HEK293 (cell line): ENCODE measurements around the gene NCK2.

Experiments
- CTCF ChIA-PET: fragments of 350-600 bp; formaldehyde crosslinking; extraction: SDS; loops from one replicate; lab custom pipeline; 2021; ENCODE audit warnings: antibody characterized with exemption; lab: Yijun Ruan, JAX
- POLR2A ChIA-PET: fragments of 300-600 bp; formaldehyde crosslinking; extraction: SDS; loops from one replicate; lab custom pipeline; 2020; ENCODE audit warnings: antibody characterized with exemption, inconsistent platforms; lab: Yijun Ruan, JAX
- H3K27ac ChIP-seq: fragments of 200-500 bp; sonication (Bioruptor generic); 2 replicates; pipeline ENCODE4 v1.5.1; 2014; ENCODE audit warnings: low read depth, low read length, control low read depth, inconsistent platforms; ENCODE audit errors: extremely low read depth
- H3K36me3 ChIP-seq, 2 experiments: fragments of 200-500 bp in 1 of 2; sonication (Bioruptor generic) in 1 of 2; 1 replicate in 1 of 2; 2 replicates in 1 of 2; pipeline ENCODE4 v1.5.1; 2014 to 2017; ENCODE audit warnings: inconsistent platforms in 2 of 2, low read length in 2 of 2; ENCODE audit not compliant: control insufficient read depth in 2 of 2, insufficient read depth in 1 of 2
- H3K4me1 ChIP-seq: fragments of 200-500 bp; sonication (Bioruptor generic); 2 replicates; pipeline ENCODE4 v1.5.1; 2014; ENCODE audit warnings: mild to moderate bottlenecking, low read length, inconsistent platforms; ENCODE audit not compliant: control insufficient read depth, insufficient read depth
- H3K4me3 ChIP-seq: 2 replicates; pipeline ENCODE4 v1.5.1; 2011; ENCODE audit warnings: low read depth, mild to moderate bottlenecking, control low read depth, low read length, moderate library complexity
- H3K9me3 ChIP-seq: fragments of 200-500 bp; sonication (Bioruptor generic); 2 replicates; pipeline ENCODE4 v1.5.1; 2014; ENCODE audit warnings: low read depth, low read length, inconsistent platforms; ENCODE audit not compliant: control insufficient read depth, insufficient read depth
- GFI1B ChIP-seq: fragments of 450-650 bp; formaldehyde crosslinking; IDR thresholded peaks from 2 replicates; pipeline ENCODE4 v1.5.1; 2016; ENCODE audit warnings: missing biosample characterization, missing genetic modification characterization
- GLI2 ChIP-seq: fragments of 450-650 bp; formaldehyde crosslinking; IDR thresholded peaks from 2 replicates; pipeline ENCODE4; 2017; ENCODE audit warnings: missing biosample characterization, missing genetic modification characterization, low read depth, borderline replicate concordance
- HOXC10 ChIP-seq: sonication (generic); formaldehyde crosslinking; IDR thresholded peaks from 2 replicates; pipeline ENCODE4 v1.8.1; 2023; ENCODE audit warnings: mild to moderate bottlenecking, missing genetic modification reagents
- RBAK ChIP-seq: fragments of 450-650 bp; formaldehyde crosslinking; IDR thresholded peaks from 2 replicates; pipeline ENCODE4 v1.5.1; 2016; ENCODE audit warnings: missing biosample characterization, missing genetic modification characterization
- SCRT2 ChIP-seq: fragments of 450-650 bp; formaldehyde crosslinking; IDR thresholded peaks from 2 replicates; pipeline ENCODE4 v1.5.1; 2016; ENCODE audit warnings: missing biosample characterization, missing genetic modification characterization
- SP2 ChIP-seq: fragments of 450-650 bp; formaldehyde crosslinking; IDR thresholded peaks from 2 replicates; pipeline ENCODE4 v1.5.1; 2016; ENCODE audit warnings: missing biosample characterization, missing genetic modification characterization
- ZNF10 ChIP-seq: fragments of 450-650 bp; formaldehyde crosslinking; IDR thresholded peaks from 2 replicates; pipeline ENCODE4 v1.5.1; 2017; ENCODE audit warnings: missing biosample characterization, missing genetic modification characterization
- ZNF157 ChIP-seq: fragments of 450-650 bp; formaldehyde crosslinking; IDR thresholded peaks from 2 replicates; pipeline ENCODE4 v1.5.1; 2016; ENCODE audit warnings: missing biosample characterization, missing genetic modification characterization
- ZNF16 ChIP-seq: fragments of 450-650 bp; formaldehyde crosslinking; IDR thresholded peaks from 2 replicates; pipeline ENCODE4 v1.5.1; 2016; ENCODE audit warnings: low read depth, missing biosample characterization, missing genetic modification characterization
- ZNF184 ChIP-seq: fragments of 450-650 bp; IDR thresholded peaks from 2 replicates; pipeline ENCODE4 v1.5.1; 2018; ENCODE audit warnings: missing biosample characterization, mild to moderate bottlenecking, missing genetic modification characterization
- ZNF19 ChIP-seq: fragments of 450-650 bp; formaldehyde crosslinking; IDR thresholded peaks from 2 replicates; pipeline ENCODE4; 2016; ENCODE audit warnings: missing biosample characterization, missing genetic modification characterization, low read depth
- ZNF2 ChIP-seq: fragments of 450-650 bp; formaldehyde crosslinking; IDR thresholded peaks from 2 replicates; pipeline ENCODE4 v1.5.1; 2016; ENCODE audit warnings: missing biosample characterization, missing genetic modification characterization
- ZNF202 ChIP-seq: fragments of 450-650 bp; formaldehyde crosslinking; IDR thresholded peaks from 2 replicates; pipeline ENCODE4 v1.5.1; 2016; ENCODE audit warnings: missing biosample characterization, missing genetic modification characterization, borderline replicate concordance
- ZNF211 ChIP-seq: fragments of 450-650 bp; formaldehyde crosslinking; IDR thresholded peaks from 2 replicates; pipeline ENCODE4 v1.5.1; 2016; ENCODE audit warnings: low read depth, missing biosample characterization, missing genetic modification characterization
- ZNF324 ChIP-seq: fragments of 450-650 bp; formaldehyde crosslinking; IDR thresholded peaks from 2 replicates; pipeline ENCODE4 v1.5.1; 2016; ENCODE audit warnings: missing biosample characterization, missing genetic modification characterization
- ZNF341 ChIP-seq: fragments of 450-650 bp; formaldehyde crosslinking; IDR thresholded peaks from 2 replicates; pipeline ENCODE4; 2016; ENCODE audit warnings: low read depth, missing biosample characterization, missing genetic modification characterization
- ZNF548 ChIP-seq: fragments of 450-650 bp; formaldehyde crosslinking; IDR thresholded peaks from 2 replicates; pipeline ENCODE4 v1.5.1; 2016; ENCODE audit warnings: missing biosample characterization, missing genetic modification characterization
- ZNF561 ChIP-seq: fragments of 450-650 bp; IDR thresholded peaks from 2 replicates; pipeline ENCODE4 v1.5.1; 2018; ENCODE audit warnings: missing biosample characterization, missing genetic modification characterization, borderline replicate concordance
- ZNF623 ChIP-seq: fragments of 450-650 bp; formaldehyde crosslinking; IDR thresholded peaks from 2 replicates; pipeline ENCODE4 v1.5.1; 2016; ENCODE audit warnings: missing biosample characterization, missing genetic modification characterization
- ZNF624 ChIP-seq: fragments of 450-650 bp; formaldehyde crosslinking; IDR thresholded peaks from 2 replicates; pipeline ENCODE4 v1.5.1; 2017; ENCODE audit warnings: missing biosample characterization, missing genetic modification characterization
- ZNF654 ChIP-seq: fragments of 450-650 bp; formaldehyde crosslinking; IDR thresholded peaks from 2 replicates; pipeline ENCODE4 v1.5.1; 2016; ENCODE audit warnings: low read depth, missing biosample characterization, missing genetic modification characterization
- ZNF670 ChIP-seq: fragments of 450-650 bp; formaldehyde crosslinking; IDR thresholded peaks from 2 replicates; pipeline ENCODE4 v1.5.1; 2016; ENCODE audit warnings: missing biosample characterization, missing genetic modification characterization, low read depth
- ZNF707 ChIP-seq: fragments of 450-650 bp; formaldehyde crosslinking; IDR thresholded peaks from 2 replicates; pipeline ENCODE4 v1.5.1; 2016; ENCODE audit warnings: missing biosample characterization, missing genetic modification characterization
- TF ChIP-seq, protein P1 (sequence below): fragments of 450-650 bp; formaldehyde crosslinking; IDR thresholded peaks from 2 replicates; pipeline ENCODE4 v1.5.1; 2016; ENCODE audit warnings: missing biosample characterization, missing genetic modification characterization
- TF ChIP-seq, protein P2 (sequence below): fragments of 450-650 bp; formaldehyde crosslinking; IDR thresholded peaks from 2 replicates; pipeline ENCODE4 v1.5.1; 2016; ENCODE audit warnings: missing biosample characterization, missing genetic modification characterization
- TF ChIP-seq, protein P3 (sequence below): fragments of 450-650 bp; formaldehyde crosslinking; IDR thresholded peaks from 2 replicates; pipeline ENCODE4 v1.5.0; 2017; ENCODE audit warnings: missing biosample characterization, missing genetic modification characterization, borderline replicate concordance
- TF ChIP-seq, protein P4 (sequence below): fragments of 450-650 bp; formaldehyde crosslinking; IDR thresholded peaks from 2 replicates; pipeline ENCODE4 v1.5.1; 2016; ENCODE audit warnings: missing biosample characterization, missing genetic modification characterization

The NCK2 gene

DNA sequence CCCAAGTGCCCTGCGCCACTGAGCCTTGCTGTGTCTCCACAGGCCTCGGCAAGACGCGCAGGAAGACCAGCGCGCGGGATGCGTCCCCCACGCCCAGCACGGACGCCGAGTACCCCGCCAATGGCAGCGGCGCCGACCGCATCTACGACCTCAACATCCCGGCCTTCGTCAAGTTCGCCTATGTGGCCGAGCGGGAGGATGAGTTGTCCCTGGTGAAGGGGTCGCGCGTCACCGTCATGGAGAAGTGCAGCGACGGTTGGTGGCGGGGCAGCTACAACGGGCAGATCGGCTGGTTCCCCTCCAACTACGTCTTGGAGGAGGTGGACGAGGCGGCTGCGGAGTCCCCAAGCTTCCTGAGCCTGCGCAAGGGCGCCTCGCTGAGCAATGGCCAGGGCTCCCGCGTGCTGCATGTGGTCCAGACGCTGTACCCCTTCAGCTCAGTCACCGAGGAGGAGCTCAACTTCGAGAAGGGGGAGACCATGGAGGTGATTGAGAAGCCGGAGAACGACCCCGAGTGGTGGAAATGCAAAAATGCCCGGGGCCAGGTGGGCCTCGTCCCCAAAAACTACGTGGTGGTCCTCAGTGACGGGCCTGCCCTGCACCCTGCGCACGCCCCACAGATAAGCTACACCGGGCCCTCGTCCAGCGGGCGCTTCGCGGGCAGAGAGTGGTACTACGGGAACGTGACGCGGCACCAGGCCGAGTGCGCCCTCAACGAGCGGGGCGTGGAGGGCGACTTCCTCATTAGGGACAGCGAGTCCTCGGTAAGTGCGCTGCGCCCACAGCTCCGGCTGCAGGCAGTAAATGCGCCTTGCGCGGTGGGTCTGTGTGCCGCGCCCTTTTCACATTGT lies 136.8 kb downstream of the NCK2 start:
- Histone ChIP-seq H3K9me3 (no peaks in the 10 kb centered on the region), H3K27ac (no peak overlapping the region), H3K4me1 (no peaks in the 10 kb centered on the region), H3K36me3 (peaks cover 3 to 19% of the 10 kb centered on the region in 2 experiments; a peak in 1 of 3 replicates), H3K4me3 (no peak overlapping the region)
- TF ChIP-seq GLI2 (tag by site-specific recombination) (no peak), ZNF324 (tag by site-specific recombination) (no peak), ZNF548 (tag by site-specific recombination) (no peak), ZNF707 (tag by site-specific recombination) (no peak), SCRT2 (no peak), ZNF670 (tag by site-specific recombination) (no peak), ZNF654 (tag by site-specific recombination) (no peak), ZNF157 (no peak), ZNF561 (no peak), ZNF19 (no peak), ZNF211 (tag by site-specific recombination) (no peak), SP2 (no peak), HOXC10 (no peak), ZNF623 (tag by site-specific recombination) (no peak), ZNF2 (tag by site-specific recombination) (no peak)
- CTCF ChIA-PET = interaction anchor here (0.5 kb wide), 1 partner anchor 318 kb away, joined by 4 read pairs; no protein-coding TSS in a partner anchor
- POLR2A ChIA-PET = no interaction called here

DNA sequence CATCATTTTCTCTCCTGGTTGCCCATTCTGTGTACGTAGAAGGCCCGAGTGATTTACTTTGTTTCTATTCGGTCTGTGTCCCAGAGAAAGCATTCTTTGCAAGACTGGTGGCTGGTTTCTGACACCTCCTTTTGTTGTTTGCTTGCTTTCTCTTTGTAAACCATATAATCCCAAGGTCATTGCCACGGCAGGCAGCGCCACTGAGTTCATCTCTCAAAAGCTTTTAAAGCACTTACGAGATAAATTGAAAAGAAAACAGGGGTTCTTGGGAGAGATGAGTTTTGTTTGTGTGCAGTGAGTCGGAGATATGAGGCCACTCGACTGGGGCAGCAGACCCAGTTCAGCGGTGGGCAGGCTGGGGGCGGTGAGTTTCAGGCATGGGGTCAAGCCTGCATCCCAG lies 137.6 kb downstream of the NCK2 start:
- Histone ChIP-seq H3K9me3 (no peaks in the 10 kb centered on the region), H3K4me3 (no peak overlapping the region), H3K27ac (no peak overlapping the region), H3K36me3 (peaks cover 3 to 19% of the 10 kb centered on the region in 2 experiments; a peak in 1 of 3 replicates), H3K4me1 (no peaks in the 10 kb centered on the region)
- CTCF ChIA-PET = no interaction called here
- POLR2A ChIA-PET = no interaction called here
- no peak for TF ChIP-seq ZNF624
- no peak for TF ChIP-seq ZNF10
- TF ChIP-seq, protein P1, sequence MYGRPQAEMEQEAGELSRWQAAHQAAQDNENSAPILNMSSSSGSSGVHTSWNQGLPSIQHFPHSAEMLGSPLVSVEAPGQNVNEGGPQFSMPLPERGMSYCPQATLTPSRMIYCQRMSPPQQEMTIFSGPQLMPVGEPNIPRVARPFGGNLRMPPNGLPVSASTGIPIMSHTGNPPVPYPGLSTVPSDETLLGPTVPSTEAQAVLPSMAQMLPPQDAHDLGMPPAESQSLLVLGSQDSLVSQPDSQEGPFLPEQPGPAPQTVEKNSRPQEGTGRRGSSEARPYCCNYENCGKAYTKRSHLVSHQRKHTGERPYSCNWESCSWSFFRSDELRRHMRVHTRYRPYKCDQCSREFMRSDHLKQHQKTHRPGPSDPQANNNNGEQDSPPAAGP (tag by site-specific recombination) = no peak
- TF ChIP-seq ZNF341 (tag by site-specific recombination) = no peak
- no peak for TF ChIP-seq SP2

GRCh38 chr2:105882920-105883435 lies 138.3 kb downstream of the NCK2 start:
- POLR2A ChIA-PET = no interaction called here
- CTCF ChIA-PET = no interaction called here
- Histone ChIP-seq H3K4me3 (no peak overlapping the region), H3K36me3 (peaks cover 3 to 19% of the 10 kb centered on the region in 2 experiments; a peak in 1 of 3 replicates), H3K4me1 (no peaks in the 10 kb centered on the region), H3K9me3 (no peaks in the 10 kb centered on the region), H3K27ac (no peak overlapping the region)
- TF ChIP-seq ZNF202 (tag by site-specific recombination) (no peak), GFI1B (tag by site-specific recombination) (no peak), ZNF184 (tag by site-specific recombination) (no peak), ZNF16 (tag by site-specific recombination) (no peak), RBAK (tag by site-specific recombination) (no peak)
- TF ChIP-seq, protein P2, sequence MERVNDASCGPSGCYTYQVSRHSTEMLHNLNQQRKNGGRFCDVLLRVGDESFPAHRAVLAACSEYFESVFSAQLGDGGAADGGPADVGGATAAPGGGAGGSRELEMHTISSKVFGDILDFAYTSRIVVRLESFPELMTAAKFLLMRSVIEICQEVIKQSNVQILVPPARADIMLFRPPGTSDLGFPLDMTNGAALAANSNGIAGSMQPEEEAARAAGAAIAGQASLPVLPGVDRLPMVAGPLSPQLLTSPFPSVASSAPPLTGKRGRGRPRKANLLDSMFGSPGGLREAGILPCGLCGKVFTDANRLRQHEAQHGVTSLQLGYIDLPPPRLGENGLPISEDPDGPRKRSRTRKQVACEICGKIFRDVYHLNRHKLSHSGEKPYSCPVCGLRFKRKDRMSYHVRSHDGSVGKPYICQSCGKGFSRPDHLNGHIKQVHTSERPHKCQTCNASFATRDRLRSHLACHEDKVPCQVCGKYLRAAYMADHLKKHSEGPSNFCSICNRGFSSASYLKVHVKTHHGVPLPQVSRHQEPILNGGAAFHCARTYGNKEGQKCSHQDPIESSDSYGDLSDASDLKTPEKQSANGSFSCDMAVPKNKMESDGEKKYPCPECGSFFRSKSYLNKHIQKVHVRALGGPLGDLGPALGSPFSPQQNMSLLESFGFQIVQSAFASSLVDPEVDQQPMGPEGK (tag by site-specific recombination) = no peak
- TF ChIP-seq, protein P3, sequence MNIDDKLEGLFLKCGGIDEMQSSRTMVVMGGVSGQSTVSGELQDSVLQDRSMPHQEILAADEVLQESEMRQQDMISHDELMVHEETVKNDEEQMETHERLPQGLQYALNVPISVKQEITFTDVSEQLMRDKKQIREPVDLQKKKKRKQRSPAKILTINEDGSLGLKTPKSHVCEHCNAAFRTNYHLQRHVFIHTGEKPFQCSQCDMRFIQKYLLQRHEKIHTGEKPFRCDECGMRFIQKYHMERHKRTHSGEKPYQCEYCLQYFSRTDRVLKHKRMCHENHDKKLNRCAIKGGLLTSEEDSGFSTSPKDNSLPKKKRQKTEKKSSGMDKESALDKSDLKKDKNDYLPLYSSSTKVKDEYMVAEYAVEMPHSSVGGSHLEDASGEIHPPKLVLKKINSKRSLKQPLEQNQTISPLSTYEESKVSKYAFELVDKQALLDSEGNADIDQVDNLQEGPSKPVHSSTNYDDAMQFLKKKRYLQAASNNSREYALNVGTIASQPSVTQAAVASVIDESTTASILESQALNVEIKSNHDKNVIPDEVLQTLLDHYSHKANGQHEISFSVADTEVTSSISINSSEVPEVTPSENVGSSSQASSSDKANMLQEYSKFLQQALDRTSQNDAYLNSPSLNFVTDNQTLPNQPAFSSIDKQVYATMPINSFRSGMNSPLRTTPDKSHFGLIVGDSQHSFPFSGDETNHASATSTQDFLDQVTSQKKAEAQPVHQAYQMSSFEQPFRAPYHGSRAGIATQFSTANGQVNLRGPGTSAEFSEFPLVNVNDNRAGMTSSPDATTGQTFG (tag by site-specific recombination) = no peak
- TF ChIP-seq, protein P4, sequence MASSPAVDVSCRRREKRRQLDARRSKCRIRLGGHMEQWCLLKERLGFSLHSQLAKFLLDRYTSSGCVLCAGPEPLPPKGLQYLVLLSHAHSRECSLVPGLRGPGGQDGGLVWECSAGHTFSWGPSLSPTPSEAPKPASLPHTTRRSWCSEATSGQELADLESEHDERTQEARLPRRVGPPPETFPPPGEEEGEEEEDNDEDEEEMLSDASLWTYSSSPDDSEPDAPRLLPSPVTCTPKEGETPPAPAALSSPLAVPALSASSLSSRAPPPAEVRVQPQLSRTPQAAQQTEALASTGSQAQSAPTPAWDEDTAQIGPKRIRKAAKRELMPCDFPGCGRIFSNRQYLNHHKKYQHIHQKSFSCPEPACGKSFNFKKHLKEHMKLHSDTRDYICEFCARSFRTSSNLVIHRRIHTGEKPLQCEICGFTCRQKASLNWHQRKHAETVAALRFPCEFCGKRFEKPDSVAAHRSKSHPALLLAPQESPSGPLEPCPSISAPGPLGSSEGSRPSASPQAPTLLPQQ (tag by site-specific recombination) = no peak
